ENCODE measurements around the gene CCHCR1.

The CCHCR1 gene

DNA sequence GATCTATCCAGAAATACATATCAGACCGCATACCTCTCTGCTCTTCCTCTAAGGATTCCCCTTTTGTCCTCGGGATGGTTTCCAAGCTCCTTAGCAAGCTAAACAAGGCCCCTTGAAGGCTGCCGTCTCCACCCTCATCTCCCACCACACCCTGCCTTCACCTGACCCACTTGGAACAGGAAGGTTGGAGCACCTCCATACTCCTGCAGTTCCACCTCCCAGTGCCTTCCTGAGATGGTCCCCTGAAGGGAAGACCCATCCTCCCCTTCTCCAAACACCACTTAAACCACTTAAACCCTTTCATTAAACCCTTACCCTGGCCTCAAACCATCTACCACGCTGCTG is 21.4 kb upstream of the CCHCR1 start:
- TF ChIP-seq, protein P1, sequence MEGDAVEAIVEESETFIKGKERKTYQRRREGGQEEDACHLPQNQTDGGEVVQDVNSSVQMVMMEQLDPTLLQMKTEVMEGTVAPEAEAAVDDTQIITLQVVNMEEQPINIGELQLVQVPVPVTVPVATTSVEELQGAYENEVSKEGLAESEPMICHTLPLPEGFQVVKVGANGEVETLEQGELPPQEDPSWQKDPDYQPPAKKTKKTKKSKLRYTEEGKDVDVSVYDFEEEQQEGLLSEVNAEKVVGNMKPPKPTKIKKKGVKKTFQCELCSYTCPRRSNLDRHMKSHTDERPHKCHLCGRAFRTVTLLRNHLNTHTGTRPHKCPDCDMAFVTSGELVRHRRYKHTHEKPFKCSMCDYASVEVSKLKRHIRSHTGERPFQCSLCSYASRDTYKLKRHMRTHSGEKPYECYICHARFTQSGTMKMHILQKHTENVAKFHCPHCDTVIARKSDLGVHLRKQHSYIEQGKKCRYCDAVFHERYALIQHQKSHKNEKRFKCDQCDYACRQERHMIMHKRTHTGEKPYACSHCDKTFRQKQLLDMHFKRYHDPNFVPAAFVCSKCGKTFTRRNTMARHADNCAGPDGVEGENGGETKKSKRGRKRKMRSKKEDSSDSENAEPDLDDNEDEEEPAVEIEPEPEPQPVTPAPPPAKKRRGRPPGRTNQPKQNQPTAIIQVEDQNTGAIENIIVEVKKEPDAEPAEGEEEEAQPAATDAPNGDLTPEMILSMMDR (IDR thresholded peaks at IDR 0.05; ENCODE audit: extremely low read depth, insufficient read depth, missing control alignments) = no peak
- DNase-seq (ENCODE audit: low spot score) = no peak
- in situ Hi-C loops (cut with MboI; ENCODE audit: low pct_unique_long_range_greater_than_20kb, low sequenced_read_pairs, unreplicated experiment) = no loop called here

GRCh38 chr6:31178143-31179041 is 20.8 kb upstream of the CCHCR1 start:
- in situ Hi-C loops (cut with MboI; ENCODE audit: low pct_unique_long_range_greater_than_20kb, low sequenced_read_pairs, unreplicated experiment) = no loop called here
- TF ChIP-seq, protein P1 (IDR thresholded peaks at IDR 0.05; ENCODE audit: extremely low read depth, insufficient read depth, missing control alignments) = no peak
- no peak for DNase-seq (ENCODE audit: low spot score)

GRCh38 chr6:31175971-31176370 is 18.4 kb upstream of the CCHCR1 start:
- in situ Hi-C loops (cut with MboI; ENCODE audit: low pct_unique_long_range_greater_than_20kb, low sequenced_read_pairs, unreplicated experiment) = no loop called here
- TF ChIP-seq, protein P1 (IDR thresholded peaks at IDR 0.05; ENCODE audit: extremely low read depth, insufficient read depth, missing control alignments) = no peak
- no peak for DNase-seq (ENCODE audit: low spot score)

GRCh38 chr6:31174378-31174777 is 16.8 kb upstream of the CCHCR1 start:
- no peak for DNase-seq (ENCODE audit: low spot score)
- TF ChIP-seq, protein P1 (IDR thresholded peaks at IDR 0.05; ENCODE audit: extremely low read depth, insufficient read depth, missing control alignments) = no peak
- in situ Hi-C loops (cut with MboI; ENCODE audit: low pct_unique_long_range_greater_than_20kb, low sequenced_read_pairs, unreplicated experiment) = no loop called here

DNA sequence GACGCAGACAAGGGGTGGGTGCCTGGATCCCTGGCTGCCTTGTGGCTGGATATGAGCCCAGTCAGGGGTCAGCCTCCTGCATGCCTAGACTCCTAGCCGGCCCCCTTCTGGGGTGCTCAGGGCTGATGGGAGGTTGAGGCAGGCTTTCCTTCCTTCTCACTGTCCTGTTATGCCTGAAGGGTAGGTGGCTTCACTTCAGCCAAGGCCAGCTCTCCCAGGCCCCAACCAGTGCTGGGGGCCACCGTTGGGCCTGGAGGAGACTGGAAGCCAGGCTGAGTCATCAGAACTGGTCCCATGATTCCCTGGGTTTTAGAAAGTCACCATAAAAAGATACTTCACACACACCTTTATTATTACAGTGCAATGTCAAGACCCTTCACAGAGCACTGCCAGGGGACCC is 15.8 kb upstream of the CCHCR1 start:
- no peak for DNase-seq (ENCODE audit: low spot score)
- in situ Hi-C loops (cut with MboI; ENCODE audit: low pct_unique_long_range_greater_than_20kb, low sequenced_read_pairs, unreplicated experiment) = no loop called here
- TF ChIP-seq, protein P1 (IDR thresholded peaks at IDR 0.05; ENCODE audit: extremely low read depth, insufficient read depth, missing control alignments) = no peak

GRCh38 chr6:31172973-31173384 is 15.4 kb upstream of the CCHCR1 start:
- in situ Hi-C loops (cut with MboI; ENCODE audit: low pct_unique_long_range_greater_than_20kb, low sequenced_read_pairs, unreplicated experiment) = no loop called here
- TF ChIP-seq, protein P1 (IDR thresholded peaks at IDR 0.05; ENCODE audit: extremely low read depth, insufficient read depth, missing control alignments) = no peak
- DNase-seq (ENCODE audit: low spot score) = no peak

Measured in GM13977 (cell line).